PC-3 (cell line): Measurements from ENCODE around the gene CSNK1G1.

Experiments
- EZH2 ChIP-seq: fragments of 300-600 bp; sonication (generic); IDR thresholded peaks from one replicate; pipeline ENCODE4 v1.6.1; 2017; ENCODE audit warnings: antibody characterized with exemption, mild to moderate bottlenecking, low read length; ENCODE audit not compliant: unreplicated experiment
- TF ChIP-seq, protein P1 (sequence below): fragments of 300-600 bp; sonication (generic); conservative IDR thresholded peaks from 2 replicates; pipeline ENCODE4 v1.5.1; 2017; ENCODE audit warnings: antibody characterized with exemption, low read depth, mild to moderate bottlenecking, low read length

DNA sequence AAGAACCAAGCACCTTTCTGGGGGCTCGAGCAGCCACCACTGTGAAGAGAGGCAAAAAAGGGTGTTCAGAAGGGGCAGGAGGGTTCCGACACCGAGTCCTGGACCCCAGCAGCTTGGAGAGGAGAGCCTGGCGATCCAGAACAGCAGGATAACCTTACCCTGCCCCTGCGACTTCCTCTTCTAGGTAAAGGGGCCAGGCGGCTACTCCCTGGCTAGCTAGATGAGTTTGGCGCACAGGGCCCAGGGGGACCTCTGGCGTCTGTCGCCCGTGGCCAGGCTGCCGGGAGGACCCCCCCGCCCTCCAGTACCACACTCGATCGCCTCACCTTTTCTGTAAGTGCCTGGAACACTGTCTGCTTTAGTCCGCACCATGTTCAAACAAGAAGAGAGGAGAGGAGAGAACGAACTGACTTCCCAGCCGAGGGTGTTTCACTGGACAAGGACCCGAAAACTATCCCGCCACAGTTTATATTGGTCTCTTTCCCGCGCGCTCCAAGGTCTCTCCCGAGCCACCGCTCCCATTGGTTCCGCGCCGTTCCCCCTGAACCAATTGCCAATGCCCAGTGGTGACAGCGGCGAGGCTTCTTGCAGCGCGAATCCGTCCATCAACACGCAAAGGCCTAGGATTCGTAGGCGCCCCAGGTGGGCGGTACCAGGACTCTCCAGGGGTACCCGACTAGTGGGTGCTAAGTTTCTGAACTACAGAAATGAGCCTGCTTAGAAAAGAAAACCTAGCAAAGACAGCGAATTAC is 25.2 kb upstream of the CSNK1G1 start, which contains the start of gene PCLAF:
- TF ChIP-seq, protein P1, sequence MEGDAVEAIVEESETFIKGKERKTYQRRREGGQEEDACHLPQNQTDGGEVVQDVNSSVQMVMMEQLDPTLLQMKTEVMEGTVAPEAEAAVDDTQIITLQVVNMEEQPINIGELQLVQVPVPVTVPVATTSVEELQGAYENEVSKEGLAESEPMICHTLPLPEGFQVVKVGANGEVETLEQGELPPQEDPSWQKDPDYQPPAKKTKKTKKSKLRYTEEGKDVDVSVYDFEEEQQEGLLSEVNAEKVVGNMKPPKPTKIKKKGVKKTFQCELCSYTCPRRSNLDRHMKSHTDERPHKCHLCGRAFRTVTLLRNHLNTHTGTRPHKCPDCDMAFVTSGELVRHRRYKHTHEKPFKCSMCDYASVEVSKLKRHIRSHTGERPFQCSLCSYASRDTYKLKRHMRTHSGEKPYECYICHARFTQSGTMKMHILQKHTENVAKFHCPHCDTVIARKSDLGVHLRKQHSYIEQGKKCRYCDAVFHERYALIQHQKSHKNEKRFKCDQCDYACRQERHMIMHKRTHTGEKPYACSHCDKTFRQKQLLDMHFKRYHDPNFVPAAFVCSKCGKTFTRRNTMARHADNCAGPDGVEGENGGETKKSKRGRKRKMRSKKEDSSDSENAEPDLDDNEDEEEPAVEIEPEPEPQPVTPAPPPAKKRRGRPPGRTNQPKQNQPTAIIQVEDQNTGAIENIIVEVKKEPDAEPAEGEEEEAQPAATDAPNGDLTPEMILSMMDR, result no peak
- TF ChIP-seq EZH2, result no peak
